CD4-positive, alpha-beta T cell treated with Interferon alpha-2 for 1 hour (primary cell): ENCODE data around the gene C5orf15.

ENCODE experiments used
- DNase-seq, 2 donors: peaks; one replicate each; pipeline ENCODE4 v3.0.0-alpha.2; 2020 to 2022

The C5orf15 gene

GRCh38 chr5:133935667-133935940 lies 32.8 kb downstream of the C5orf15 start:
- DNase-seq, result no peak

DNA sequence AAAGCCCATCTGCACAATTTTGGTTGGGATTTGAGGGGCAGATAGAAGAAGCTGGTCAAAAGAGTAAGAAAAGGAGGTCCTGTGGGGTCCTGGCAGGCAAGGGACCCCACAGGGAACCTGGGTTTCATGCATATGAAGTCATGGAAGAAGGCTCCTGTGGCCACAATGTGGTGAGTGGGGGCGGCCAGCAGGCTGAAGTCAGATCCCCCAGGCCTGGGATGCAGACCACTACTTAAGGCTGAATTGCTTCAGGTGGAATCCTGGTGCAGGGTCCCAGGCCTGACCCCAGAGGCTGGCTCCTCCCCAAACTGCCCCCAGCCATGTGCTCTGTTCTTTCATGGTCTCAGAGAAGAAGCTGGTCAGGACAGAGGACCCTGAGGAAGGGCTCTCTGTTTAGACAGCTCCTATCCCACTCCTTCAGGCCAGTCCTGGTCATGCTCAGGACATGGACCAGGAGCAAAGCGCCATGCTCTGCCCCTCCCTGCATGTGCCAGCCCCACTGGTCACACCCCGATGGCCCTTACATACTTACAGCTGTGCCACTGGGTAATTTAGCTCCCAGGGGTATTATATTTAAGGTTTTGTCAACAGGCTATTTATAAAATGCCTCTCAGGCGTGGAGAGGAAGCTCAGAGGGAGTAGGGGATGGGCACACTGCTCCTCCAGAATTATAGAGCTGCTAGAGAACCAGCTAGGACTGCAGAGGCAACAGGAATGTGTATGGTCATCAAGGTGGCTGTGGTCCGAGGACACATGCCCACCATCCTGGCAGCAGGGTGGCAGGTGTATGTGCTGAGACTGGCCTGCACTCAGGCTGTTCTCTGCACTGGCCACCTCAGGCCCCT lies 33.4 kb downstream of the C5orf15 start:
- DNase-seq, result peak in 1 of 2 donors; percentile 44

DNA sequence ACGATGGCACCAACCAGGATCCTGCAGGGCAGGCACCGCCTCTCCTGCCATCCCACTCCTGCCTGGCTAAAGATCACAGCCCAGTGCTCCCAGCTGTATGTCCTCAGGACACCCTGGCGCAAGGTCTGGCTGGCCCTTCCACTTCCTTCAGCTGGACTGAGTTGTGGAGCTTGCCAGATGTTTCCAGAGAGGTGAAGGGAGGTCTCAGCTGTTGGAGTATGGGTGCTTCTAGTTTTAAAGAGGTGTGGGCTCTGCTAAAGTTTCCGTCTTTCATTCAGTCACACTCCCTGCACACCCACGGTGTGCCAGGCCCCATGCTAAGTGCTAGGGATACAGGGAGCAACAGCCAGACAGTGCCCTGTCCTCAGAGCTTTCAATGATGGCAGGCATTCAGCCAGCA lies 34.1 kb downstream of the C5orf15 start:
- no peak for DNase-seq

- no peak for DNase-seq
These were observed 34.6 kb downstream of the C5orf15 start for GRCh38 chr5:133933670-133934295.

DNA sequence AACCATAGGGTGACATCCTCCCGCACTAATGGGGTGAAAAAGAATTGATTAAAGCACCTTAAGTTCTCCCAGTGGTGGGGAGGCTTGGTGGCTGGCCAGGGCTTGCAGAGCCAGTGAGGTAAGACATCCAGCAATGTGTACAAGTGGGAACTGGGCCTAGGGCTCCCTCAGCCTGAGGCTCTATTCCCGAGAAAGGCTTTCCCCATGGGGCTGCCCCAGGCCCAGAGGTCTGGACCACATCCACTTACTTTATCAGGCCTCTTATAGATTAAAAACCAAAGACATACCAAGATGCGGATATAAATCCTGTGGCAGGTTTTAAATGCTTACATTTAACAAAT lies 35.3 kb downstream of the C5orf15 start:
- no peak for DNase-seq

DNA sequence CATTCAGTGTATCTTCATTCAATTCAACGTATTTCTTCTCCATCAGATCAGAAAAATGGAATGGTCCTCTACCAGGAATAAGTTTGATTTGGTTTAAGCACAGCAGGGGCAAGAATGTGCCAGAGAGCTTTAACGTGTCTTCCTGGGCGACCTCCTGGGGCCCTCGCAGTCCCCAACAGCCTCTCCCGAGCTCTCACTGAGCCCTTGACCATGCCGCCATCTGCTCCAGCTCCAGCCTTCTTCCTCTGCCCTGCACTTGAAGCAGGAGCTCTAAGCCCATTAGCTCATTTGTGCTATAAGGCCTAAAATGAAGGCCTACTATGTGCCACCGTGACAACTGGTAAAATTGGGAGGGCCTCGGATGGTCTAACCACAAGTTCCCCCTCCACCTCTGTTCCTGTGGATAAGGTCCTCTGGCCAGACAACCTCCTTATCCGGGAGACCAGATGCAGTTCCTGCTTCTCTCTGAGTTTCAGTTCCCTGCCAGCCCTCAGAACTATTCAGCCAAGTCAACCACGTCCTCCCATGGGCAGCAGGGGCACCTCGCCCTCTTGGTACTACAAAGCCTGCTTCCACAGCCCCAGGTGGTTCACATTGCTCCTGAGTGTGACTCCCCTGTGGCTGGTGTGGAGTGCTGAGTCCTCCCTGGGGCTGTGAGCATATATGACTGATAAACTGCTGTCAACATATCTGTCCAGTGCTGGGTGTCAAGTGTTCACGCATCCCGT lies 35.8 kb downstream of the C5orf15 start:
- DNase-seq, result peak in 1 of 2 donors; percentile 60

GRCh38 chr5:133931546-133931945 lies 36.9 kb downstream of the C5orf15 start:
- DNase-seq, result no peak

DNA sequence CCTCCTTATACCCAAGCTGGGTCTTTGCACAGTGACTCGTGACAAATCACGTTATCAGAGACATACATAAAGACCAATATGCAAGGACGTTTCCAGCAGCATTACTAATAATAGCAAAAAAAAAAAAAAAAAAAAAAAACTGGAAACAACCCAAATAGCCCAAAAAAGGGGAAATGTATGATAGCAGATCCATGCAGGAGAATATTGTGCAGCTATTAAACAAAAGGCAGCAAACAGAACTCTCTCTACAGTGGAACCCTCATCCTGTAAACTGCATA lies 37.7 kb downstream of the C5orf15 start:
- no peak for DNase-seq

DNA sequence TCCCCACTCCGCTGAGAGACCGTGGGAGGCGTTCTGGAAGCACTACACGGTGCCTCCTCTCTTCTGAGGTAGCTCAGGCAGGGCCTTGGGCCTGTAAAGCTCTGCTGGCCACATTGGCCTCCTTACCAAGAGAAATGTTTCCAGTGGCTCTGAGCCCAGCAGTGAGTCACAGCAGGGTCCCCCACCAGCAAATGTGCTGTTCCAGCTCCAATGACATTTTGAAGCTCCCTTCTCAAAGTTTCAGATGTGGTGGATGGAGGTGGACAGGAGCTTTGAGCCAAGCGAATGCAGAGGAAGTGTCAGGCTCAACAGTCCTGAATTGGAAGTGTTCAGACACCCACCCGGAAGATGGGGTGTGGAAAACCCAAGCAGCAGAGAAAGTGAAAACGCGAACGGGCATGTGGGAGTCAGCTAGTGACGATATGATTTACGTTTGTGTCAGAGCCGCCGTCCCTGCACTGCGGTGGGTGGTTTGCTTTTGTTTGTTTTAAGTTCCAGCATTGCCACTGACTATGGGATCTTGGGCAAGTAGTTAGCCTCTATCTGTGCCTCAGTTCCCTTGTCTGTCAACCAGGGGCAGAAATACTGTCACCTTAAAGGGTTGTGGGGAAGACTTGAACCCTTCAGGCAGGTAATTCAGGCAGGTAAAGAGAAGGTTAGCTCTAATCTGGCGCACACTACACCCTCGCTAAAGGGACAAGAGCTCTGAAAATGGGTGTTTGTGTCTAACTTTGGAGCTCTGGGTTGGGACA lies 38.2 kb downstream of the C5orf15 start:
- DNase-seq, result peak; percentile 53 to 57

DNA sequence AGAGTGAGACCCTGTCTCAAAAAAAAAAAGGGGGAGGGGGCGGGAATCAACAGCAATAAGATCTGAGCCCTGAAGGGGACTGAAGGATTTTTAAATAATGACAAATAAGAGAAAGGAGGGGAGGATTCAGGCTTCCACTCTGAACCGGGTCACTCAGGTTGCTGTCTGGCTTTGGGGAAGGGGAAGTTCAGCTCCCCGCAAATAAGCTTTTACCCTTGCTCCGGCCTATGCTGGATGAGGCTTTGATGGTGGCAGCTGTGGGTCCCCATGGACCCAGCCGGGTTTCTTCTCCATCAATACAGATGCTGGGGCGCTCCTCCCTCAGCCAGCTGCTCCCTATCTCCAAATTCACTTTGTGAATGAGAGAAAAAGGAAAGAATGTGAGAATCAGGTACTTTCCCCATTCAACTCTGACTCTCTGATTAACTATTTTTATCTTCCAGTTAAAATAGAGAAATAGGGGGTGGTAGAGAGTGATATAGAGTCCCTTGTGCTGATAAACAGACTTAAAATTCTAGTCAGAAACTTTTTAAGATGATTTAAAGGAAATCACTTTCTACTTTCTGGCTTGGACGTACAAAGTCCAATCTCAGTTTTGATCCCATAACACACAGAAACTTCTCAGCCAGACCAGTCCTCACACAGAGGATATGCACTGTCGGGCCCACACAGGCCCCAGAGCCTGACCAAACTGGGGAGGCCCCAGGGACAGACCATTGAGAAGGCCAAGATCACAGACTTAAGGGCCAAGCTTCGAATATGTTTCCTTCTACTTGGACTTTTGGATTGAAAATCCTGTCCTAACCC lies 39.6 kb downstream of the C5orf15 start:
- peak in 1 of 2 donors; percentile 23 for DNase-seq

GRCh38 chr5:133927300-133928180 lies 40.9 kb downstream of the C5orf15 start:
- no peak for DNase-seq

DNA sequence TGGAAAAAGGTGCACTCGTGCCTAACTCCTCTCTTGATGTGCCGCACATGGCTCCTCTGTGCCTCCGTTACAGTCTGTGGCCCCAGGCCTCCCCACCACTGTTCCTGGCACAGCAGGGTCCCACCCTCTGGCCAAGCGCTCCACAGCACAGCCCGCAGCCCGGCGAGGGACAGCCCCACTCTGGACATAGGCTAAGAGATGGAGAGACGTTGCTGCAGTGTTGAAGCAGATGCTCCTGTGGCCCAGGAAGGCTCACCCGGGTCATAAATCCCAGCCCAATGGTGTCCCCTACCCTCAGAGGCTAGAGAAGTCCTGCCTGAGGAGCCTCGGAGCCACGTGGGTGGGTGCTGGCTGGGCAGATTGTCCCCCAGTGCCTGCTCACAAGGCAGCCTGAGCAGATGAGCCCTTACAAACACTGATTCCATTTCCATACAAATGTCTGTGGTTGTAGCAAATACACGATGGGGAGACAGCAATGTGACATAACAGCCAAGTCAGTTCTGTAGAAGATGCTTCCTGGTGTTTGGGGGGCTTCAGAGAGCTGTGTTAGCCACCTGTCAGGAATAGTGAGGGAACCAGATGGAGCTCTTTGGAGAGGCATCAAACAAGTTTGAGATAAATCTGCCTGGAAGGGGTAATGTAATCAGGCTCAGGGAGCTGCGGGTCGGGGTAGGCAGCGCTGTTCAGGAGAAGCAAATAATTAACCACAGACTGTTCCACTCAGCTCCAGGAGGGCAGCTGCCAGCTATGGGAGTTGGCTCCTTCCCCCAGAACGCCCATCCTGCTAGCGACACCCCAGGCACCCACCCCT lies 41.7 kb downstream of the C5orf15 start:
- DNase-seq, result no peak

DNA sequence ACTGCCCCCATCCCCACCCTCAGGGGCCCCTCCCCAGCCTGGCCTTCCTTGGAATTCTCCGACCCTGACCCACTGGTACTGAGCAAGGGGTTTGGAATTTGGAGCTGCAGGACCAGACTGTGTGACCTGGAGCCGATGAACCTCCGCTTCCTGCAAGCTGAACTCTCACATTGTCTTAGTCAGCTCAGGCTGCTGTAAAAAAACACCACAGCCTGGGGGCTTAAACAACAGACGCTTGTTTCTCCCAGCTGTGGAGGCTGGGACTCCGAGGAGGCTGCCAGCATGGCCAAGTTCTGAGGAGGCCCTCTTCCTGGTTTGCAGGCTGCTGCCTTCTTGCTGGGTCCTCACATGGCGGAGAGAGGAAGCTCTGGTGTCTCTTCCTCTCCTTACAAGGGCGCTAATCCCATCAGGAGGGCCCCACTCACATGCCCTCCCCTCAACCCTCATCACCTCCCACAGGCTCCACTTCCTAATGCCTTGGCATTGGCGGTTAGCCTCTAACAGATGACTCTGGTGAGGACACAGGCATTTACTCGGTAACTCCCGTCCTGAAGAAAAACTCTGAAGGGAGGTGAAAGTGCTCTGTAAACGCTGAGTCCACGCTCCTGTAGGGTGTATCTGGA lies 42.4 kb downstream of the C5orf15 start:
- no peak for DNase-seq

GRCh38 chr5:133925269-133925668 lies 43.2 kb downstream of the C5orf15 start:
- DNase-seq, result no peak

GRCh38 chr5:133924221-133924920 lies 44.1 kb downstream of the C5orf15 start:
- DNase-seq, result no peak

- no peak for DNase-seq
These were observed 46.4 kb downstream of the C5orf15 start for GRCh38 chr5:133921979-133922378.

GRCh38 chr5:133921069-133921468 lies 47.4 kb downstream of the C5orf15 start:
- no peak for DNase-seq

DNA sequence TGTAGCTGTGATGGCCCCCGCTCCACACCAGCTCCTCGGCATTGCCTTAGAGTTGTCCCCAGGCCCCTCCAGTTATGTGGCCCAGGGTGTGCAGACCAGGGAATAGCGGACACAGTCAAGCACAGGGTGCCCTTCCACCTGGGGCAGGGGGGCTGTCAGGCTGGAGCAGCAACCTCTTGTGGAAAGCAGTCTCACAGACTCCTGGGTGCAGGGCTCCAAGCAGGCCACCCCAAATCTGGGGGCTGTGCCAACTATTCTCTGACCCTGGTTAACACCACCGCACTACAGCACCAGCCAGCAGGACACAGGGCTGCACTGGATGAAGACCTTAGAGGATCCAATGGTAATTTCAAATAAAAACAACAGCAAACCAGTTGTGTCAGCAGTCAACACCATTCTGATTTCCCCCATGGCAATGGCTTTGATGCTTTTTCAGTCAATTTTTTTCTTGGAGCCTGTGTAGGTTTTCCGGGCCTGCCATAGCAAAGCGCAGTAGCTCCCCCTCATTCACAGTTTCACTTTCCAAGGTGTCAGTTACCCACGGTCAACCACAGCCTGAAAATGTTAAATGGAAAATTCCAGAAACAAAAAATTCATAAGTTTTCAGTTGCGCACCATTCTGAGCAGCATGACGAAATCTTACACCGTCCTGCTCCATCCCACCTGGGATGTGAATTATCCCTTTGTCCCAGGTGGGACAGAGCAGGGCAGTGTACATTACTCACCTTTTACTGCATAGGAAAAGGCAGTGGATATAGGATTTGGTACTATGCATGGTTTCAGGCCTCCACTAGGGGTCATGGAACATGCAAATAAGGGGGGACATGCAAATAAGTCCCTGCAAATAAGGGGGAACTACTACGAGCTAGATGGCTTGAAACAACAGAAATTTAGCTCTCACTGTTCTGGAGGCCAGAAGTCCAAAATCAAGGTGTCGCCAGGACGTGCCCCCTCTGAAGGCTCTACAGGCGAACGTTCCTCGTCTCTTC lies 49.0 kb downstream of the C5orf15 start:
- DNase-seq, result no peak
